ENCODE data around the gene HOXC9. TPM values are rescaled to one million over a fixed set of nuclear protein-coding genes. Genes with fewer than 3 reads are reported as not detected.

Gene HOXC9
- total and polyA plus RNA-seq, 9 of the 15 experiments (the other 6 are each of a cell fraction or from before 2014, with no cell fraction given) = 1.1 to 10.5 (median 9.3) TPM

DNA sequence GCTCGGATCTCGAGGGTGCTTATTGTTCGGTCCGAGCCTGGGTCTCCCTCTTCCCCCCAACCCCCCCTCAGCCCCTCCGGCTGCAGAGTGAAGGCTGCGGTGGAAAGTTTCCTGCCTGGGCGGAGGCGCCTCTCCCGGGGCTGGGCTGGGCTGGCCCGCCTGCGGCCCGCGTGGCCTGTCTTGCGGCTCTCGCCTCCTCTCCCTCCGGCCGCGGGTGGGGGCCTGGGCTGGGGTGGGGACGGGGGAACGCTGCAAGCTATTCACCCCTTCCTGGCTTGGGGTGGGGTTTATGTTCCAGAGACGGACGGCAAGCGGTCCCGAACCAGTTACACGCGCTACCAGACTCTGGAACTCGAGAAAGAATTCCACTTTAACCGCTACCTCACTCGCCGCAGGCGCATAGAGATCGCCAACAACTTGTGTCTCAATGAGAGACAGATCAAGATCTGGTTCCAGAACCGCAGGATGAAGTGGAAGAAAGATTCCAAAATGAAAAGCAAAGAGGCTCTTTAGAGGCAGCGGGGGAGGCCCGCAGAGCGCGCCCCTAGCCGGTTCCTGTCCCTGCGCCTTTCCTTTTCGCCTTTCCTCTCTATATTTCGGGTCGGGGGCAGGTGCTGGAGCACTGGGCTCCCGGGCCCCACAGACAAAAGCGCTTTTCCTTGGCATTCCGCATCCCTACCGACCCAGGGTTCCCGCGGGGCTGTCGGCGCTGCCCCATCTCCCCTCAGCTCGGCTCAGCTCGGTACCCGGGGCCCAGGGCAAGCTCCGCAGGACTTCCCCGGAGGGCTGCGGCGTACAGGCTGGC lies 34.2 kb downstream of the HOXC9 start:
- Histone ChIP-seq H3K9me1 (ENCODE audit: control insufficient read depth, insufficient read depth, low read length) (no peaks in the 10 kb centered on the region), H4K20me1 (replicated peaks; ENCODE audit: control insufficient read depth, insufficient read depth, low read length) (no peaks in the 10 kb centered on the region), H3K4me3 (no peak overlapping the region), H3K9ac (ENCODE audit: insufficient read depth in 1 of 2, low read depth in 2 of 2, low read length in 2 of 2) (no peak overlapping the region), H2AFZ (ENCODE audit: low read depth, low read length) (no peak overlapping the region), H3K27me3 (ENCODE audit: control insufficient read depth in 2 of 2, insufficient read depth in 2 of 2, low read length in 2 of 2) (peaks cover 6 to 11% of the 10 kb centered on the region in 2 experiments; a peak in 1 of 5 replicates), H3K79me2 (ENCODE audit: control insufficient read depth, insufficient read depth, low read length) (no peaks in the 10 kb centered on the region), H3K27ac (ENCODE audit: extremely low read depth, low read depth, low read length) (no peak overlapping the region), H3K4me2 (ENCODE audit: insufficient read depth, low read length) (no peak overlapping the region), H3K4me1 (replicated peaks in 1 of 2; ENCODE audit: control insufficient read depth in 2 of 2, insufficient read depth in 2 of 2, low read length in 2 of 2) (peaks cover 0 to 23% of the 10 kb centered on the region in 2 experiments; a peak in 3 of 5 replicates), H3K36me3 (ENCODE audit: control insufficient read depth, insufficient read depth, low read length) (peaks cover 2% of the 10 kb centered on the region; the same call in 1 of the 3 replicates), H3K9me3 (replicated peaks; ENCODE audit: control insufficient read depth, insufficient read depth, low read depth, low read length) (no peaks in the 10 kb centered on the region)
- no peak for TF ChIP-seq NFYB (IDR thresholded peaks at IDR 0.05; ENCODE audit: extremely low read depth, insufficient read length)
- no peak for TF ChIP-seq POU5F1 (IDR thresholded peaks at IDR 0.05; ENCODE audit: borderline replicate concordance, low read depth, low read length, partially characterized antibody)
- peak; percentile 8 for TF ChIP-seq PCBP1 (IDR thresholded peaks at IDR 0.05; ENCODE audit: low read depth, low read length, poor library complexity, severe bottlenecking)
- TF ChIP-seq ZSCAN32 (CRISPR knock-in tag; IDR thresholded peaks at IDR 0.05) = no peak
- TF ChIP-seq, protein P1, sequence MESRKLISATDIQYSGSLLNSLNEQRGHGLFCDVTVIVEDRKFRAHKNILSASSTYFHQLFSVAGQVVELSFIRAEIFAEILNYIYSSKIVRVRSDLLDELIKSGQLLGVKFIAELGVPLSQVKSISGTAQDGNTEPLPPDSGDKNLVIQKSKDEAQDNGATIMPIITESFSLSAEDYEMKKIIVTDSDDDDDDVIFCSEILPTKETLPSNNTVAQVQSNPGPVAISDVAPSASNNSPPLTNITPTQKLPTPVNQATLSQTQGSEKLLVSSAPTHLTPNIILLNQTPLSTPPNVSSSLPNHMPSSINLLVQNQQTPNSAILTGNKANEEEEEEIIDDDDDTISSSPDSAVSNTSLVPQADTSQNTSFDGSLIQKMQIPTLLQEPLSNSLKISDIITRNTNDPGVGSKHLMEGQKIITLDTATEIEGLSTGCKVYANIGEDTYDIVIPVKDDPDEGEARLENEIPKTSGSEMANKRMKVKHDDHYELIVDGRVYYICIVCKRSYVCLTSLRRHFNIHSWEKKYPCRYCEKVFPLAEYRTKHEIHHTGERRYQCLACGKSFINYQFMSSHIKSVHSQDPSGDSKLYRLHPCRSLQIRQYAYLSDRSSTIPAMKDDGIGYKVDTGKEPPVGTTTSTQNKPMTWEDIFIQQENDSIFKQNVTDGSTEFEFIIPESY (CRISPR knock-in tag; IDR thresholded peaks at IDR 0.05) = peak; percentile 57; the same call in 1 of the 2 replicates
- DNase-seq (ENCODE audit: extremely low read depth in 1 of 4, low spot score in 3 of 4) (no peak), ATAC-seq (no peak), FAIRE-seq (no peak)
- WGBS (ENCODE audit: insufficient coverage, low coverage, missing lambda C conversion rate) = 36% methylated on average over 3 of the region's 57 CpGs
- intact Hi-C loops (cut with micrococcal nuclease) (loop anchor here (2.0 kb wide), 1 partner anchor 27 kb away; no protein-coding TSS in a partner anchor), in situ Hi-C loops (cut with MboI) (no loop called here)
- BruUV-seq (replicated peaks) = no TSS peak
- POLR2A ChIA-PET = no interaction called here
- CTCF ChIA-PET (ENCODE audit: low intra/inter-chr PET ratio) = interaction anchor here (0.6 to 2.6 kb wide), 3 partner anchors 157 to 179 kb away, joined by 5 to 36 read pairs (median 27); no protein-coding TSS in a partner anchor
